SH-SY5Y (cell line): ENCODE results near the gene ADAMTS6.

Source experiments
- GATA2 ChIP-seq: IDR thresholded peaks from 2 replicates; pipeline ENCODE4 v1.6.1; 2011; ENCODE audit warnings: mild to moderate bottlenecking, low read depth, low read length
- GATA3 ChIP-seq: IDR thresholded peaks from 2 replicates; pipeline ENCODE4 v1.6.1; 2011; ENCODE audit warnings: low read depth, mild to moderate bottlenecking, low read length, moderate library complexity

DNA sequence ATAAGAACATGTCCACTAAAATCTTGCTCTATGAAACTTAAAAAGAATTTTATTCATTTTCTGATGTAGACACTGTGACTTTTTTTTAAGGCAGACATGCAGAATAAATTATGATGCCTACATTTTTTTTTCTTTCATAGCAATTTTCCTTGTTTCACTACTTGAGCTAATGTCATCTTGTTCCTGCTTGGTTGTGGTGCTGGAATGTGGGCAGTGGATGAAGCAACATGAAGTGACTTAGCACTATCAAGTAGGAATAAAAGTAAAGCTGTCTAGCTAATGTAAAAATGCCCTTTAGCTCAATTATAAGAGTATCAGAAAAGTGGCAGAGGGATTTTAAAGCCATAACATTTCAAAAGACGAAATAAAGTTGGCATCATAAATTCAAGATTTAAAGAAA lies 191.0 kb downstream of the ADAMTS6 start:
- TF ChIP-seq GATA2 (no peak), GATA3 (no peak)
